Progenitor cell of endocrine pancreas (in vitro differentiated cells): ENCODE measurements around the gene TUBB6. TPM values are rescaled to one million over a fixed set of nuclear protein-coding genes. Genes with fewer than 3 reads are reported as not detected.

Source experiments
- DNase-seq: peaks from one replicate; pipeline ENCODE4 v3.0.0; 2021; ENCODE audit warnings: low spot score; ENCODE audit not compliant: unreplicated experiment
- H3K27ac Mint-ChIP-seq: 2 replicates; pipeline ENCODE4 v1.8.0; 2021; ENCODE audit warnings: mild to moderate bottlenecking, moderate library complexity, mixed read lengths
- H3K27me3 Mint-ChIP-seq: 2 replicates; pipeline ENCODE4 v1.8.0; 2021; ENCODE audit warnings: mixed read lengths
- H3K36me3 Mint-ChIP-seq: 2 replicates; pipeline ENCODE4 v1.8.0; 2022; ENCODE audit warnings: mixed read lengths; ENCODE audit not compliant: insufficient read depth
- H3K4me1 Mint-ChIP-seq: 2 replicates; pipeline ENCODE4 v1.8.0; 2021; ENCODE audit warnings: low read depth, mixed read lengths
- H3K4me3 Mint-ChIP-seq: 2 replicates; pipeline ENCODE4 v1.8.0; 2021; ENCODE audit warnings: low read depth, mild to moderate bottlenecking, moderate library complexity, mixed read lengths
- H3K9me3 Mint-ChIP-seq: 2 replicates; pipeline ENCODE4 v1.8.0; 2021; ENCODE audit warnings: low read depth, mixed read lengths
- total RNA-seq: library from RNA; stranded (reverse); gene quantifications from 2 replicates; pipeline ENCODE4 v1.2.1, GENCODE V29; 2021
- TF ChIP-seq, protein P1 (sequence below): fragments of 200-600 bp; sonication (generic); IDR thresholded peaks from one replicate; pipeline ENCODE4 v1.5.0; 2021; ENCODE audit warnings: antibody characterized with exemption, mild to moderate bottlenecking; ENCODE audit not compliant: unreplicated experiment

The TUBB6 gene
- total RNA-seq, 1 donor from 2014 or later: 7.2 TPM

DNA sequence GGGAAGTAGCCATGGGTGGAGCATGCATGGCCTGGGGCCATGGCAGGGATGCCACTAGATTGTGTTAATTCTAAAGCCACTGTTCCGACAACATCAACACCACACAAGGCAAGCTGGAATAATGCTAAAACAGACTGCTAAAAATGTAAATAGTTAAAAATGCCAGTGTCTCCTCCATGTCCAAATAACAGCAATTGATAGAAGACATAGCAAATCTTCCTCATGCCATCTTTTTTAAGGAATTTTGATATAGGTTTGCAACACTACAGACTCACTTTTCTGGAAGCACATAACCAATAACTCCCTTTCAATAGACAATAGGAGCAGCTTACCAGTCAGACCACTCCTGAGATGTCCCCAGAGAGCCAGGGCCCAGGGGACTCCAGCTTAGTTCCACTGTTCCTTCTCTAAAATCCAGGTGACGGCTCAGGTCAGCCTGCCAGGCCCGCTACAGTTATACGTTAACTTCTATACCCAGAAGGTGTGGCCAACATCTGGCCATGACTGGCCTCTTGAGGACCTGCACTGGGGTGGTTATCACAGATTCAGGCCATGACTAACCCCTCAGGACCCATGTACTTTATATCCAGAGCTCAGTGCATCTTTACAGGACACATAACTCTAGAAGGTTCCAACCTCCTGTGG is 20.3 kb downstream of the TUBB6 start:
- no peak overlapping the region for H3K4me3 Mint-ChIP-seq
- TF ChIP-seq, protein P1, sequence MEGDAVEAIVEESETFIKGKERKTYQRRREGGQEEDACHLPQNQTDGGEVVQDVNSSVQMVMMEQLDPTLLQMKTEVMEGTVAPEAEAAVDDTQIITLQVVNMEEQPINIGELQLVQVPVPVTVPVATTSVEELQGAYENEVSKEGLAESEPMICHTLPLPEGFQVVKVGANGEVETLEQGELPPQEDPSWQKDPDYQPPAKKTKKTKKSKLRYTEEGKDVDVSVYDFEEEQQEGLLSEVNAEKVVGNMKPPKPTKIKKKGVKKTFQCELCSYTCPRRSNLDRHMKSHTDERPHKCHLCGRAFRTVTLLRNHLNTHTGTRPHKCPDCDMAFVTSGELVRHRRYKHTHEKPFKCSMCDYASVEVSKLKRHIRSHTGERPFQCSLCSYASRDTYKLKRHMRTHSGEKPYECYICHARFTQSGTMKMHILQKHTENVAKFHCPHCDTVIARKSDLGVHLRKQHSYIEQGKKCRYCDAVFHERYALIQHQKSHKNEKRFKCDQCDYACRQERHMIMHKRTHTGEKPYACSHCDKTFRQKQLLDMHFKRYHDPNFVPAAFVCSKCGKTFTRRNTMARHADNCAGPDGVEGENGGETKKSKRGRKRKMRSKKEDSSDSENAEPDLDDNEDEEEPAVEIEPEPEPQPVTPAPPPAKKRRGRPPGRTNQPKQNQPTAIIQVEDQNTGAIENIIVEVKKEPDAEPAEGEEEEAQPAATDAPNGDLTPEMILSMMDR: no peak
- no peak for DNase-seq
- H3K27ac Mint-ChIP-seq: no peak overlapping the region
- peaks cover 20% of the 10 kb centered on the region for H3K36me3 Mint-ChIP-seq
- H3K4me1 Mint-ChIP-seq: no peaks in the 10 kb centered on the region
- no peaks in the 10 kb centered on the region for H3K9me3 Mint-ChIP-seq
- H3K27me3 Mint-ChIP-seq: no peaks in the 10 kb centered on the region

DNA sequence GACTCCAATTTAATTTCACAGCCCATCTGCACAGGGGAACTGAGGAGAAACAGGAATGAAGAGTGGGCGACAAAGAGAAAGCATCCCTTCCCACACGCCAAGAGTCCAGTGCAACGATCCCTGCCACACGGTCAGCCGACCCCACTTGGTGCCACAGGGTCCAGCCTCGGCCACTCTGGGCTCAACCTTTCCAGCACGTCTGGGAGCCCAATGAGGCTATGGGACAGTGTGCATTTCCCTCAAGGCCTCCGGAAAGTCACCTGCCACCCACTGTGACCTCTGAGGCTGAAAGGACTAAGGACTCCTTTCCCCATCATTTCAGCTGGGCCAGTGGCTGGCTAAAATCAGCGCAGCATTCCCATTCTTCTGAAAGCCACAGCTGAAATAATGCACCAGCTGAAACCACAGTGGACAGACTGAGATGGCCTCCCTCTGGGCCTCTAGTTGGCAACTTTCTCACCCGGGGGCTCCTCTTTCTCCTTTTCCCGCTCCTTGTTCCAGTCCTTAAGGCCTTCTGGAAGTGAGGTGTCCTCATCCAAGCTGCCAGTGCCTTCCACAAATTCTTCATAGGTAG is 21.2 kb downstream of the TUBB6 start:
- Mint-ChIP-seq H3K9me3 (no peaks in the 10 kb centered on the region), H3K27ac (no peak overlapping the region), H3K4me3 (no peak overlapping the region), H3K4me1 (no peaks in the 10 kb centered on the region), H3K36me3 (peaks cover 27% of the 10 kb centered on the region), H3K27me3 (no peaks in the 10 kb centered on the region)
- no peak for DNase-seq
- TF ChIP-seq, protein P1: no peak

DNA sequence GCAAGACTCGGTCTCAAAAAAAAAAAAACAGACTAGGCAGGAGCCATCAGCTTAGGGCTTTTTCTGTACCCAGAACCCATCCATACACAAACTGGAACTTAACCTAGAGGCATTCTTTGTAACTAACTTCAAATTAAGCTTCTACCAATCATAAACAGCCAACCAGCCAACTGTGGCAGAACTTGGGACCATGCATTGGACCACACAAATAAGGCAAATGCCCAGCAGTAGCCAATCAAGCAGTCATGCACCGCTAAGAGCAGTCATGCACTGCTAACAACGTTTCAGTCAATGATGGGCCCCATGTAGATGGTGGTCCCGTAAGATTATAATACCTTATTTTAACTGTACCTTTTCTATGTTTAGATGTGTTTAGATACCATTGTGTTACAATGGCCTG is 22.7 kb downstream of the TUBB6 start:
- no peaks in the 10 kb centered on the region for H3K9me3 Mint-ChIP-seq
- no peak for DNase-seq
- H3K4me1 Mint-ChIP-seq: peaks cover 2% of the 10 kb centered on the region
- H3K4me3 Mint-ChIP-seq: no peak overlapping the region
- no peak overlapping the region for H3K27ac Mint-ChIP-seq
- TF ChIP-seq, protein P1: no peak
- peaks cover 35% of the 10 kb centered on the region for H3K36me3 Mint-ChIP-seq
- no peaks in the 10 kb centered on the region for H3K27me3 Mint-ChIP-seq

DNA sequence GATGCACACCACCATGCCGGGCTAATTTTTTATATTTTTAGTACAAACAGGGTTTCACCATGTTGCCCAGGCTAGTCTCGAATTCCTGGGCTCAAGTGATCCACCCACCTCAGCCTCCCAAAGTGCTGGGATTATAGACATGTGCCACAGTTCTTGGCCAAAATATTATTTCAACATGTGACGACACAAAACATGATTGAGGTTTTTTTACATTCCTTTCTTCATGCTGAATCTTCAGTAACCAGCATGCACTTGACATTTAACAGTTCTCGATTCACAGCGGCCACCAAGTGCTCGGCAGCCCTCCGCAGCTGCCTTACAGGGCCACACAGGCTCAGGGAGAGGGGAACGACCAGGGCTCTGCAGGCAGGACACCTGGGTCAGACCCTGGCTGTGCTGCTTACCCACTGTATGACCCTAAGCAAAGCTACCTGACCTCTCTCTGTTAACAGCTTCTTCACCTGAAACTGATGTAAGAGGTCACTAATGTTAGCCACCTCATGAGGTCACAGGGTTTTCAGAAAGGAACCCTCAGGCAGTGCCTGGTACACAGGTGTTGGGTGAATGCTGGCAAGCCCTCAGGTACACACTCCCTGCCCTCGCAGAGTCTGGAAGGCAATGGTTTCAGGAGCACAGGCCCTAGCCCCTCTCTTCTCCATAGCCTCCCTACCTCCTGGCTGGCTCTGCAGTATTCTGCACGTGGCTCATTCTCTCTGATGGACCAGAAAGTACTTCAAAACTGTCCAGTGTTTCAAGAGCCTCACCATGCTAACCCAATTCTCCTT is 25.7 kb downstream of the TUBB6 start:
- Mint-ChIP-seq H3K4me3 (no peak overlapping the region), H3K4me1 (peaks cover 24% of the 10 kb centered on the region), H3K36me3 (peaks cover 38% of the 10 kb centered on the region), H3K27ac (no peak overlapping the region), H3K27me3 (no peaks in the 10 kb centered on the region), H3K9me3 (no peaks in the 10 kb centered on the region)
- TF ChIP-seq, protein P1: no peak
- no peak for DNase-seq

DNA sequence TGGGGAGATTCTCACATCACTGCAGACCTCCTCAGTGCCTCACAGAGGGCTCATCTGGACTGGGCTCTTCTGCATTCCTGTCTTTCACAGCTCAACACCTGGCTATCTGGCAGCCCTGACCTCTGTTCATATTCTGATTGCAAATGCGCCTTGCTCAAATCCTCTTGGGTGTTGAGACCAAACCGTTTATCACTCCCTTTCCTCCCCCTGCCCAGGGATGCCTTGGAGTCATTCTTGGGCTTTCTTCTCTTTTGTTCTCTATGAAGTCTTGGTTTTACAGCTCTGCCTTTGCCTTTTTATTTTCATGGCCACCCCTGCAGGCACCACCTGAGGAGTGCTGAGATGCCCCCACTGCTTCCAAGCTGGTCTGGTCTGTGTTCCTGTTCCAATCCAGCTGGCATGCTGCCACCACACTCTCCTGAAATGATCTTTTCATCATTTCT is 26.3 kb downstream of the TUBB6 start:
- Mint-ChIP-seq H3K27me3 (no peaks in the 10 kb centered on the region), H3K27ac (no peak overlapping the region), H3K4me1 (peaks cover 24% of the 10 kb centered on the region), H3K9me3 (no peaks in the 10 kb centered on the region), H3K4me3 (no peak overlapping the region), H3K36me3 (peaks cover 37% of the 10 kb centered on the region)
- TF ChIP-seq, protein P1: no peak
- no peak for DNase-seq
